ENCODE results near the gene G3BP1. TPM values are rescaled to one million over a fixed set of nuclear protein-coding genes. Genes with fewer than 3 reads are reported as not detected.

Gene G3BP1
- total RNA-seq, 2 experiments from 2014 or later, result 253 to 280 TPM

GRCh38 chr5:151739939-151740335, 31.8 kb upstream of the G3BP1 start:
- POLR2A ChIA-PET, result interaction anchor here (1.6 kb wide), 1 partner anchor 32 kb away, joined by 5 read pairs; the partner anchor contains the start of gene G3BP1
- peaks cover 12% of the 10 kb centered on the region for H3K36me3 Mint-ChIP-seq (ENCODE audit: low read depth)

GRCh38 chr5:151740336-151740942, 31.3 kb upstream of the G3BP1 start:
- Mint-ChIP-seq H3K4me3 (no peak overlapping the region), H3K27ac (no peak overlapping the region), H3K4me1 (peaks cover 14% of the 10 kb centered on the region), H3K9me3 (ENCODE audit: low read depth) (no peaks in the 10 kb centered on the region), H3K36me3 (ENCODE audit: low read depth) (peaks cover 15% of the 10 kb centered on the region), H3K27me3 (no peaks in the 10 kb centered on the region)
- CTCF ChIA-PET, result interaction anchor here (0.6 to 4.5 kb wide), 24 partner anchors 8 to 1095 kb away, joined by 3 to 45 read pairs (median 4); partner anchors contain the start of genes G3BP1 and SLC36A1
- ATAC-seq (peak; percentile 72), DNase-seq (peak; percentile 65)
- intact Hi-C loops (cut with DNase I, micrococcal nuclease), result loop anchor here (1.0 kb wide), 3 partner anchors 31 to 293 kb away; partner anchors contain the start of genes G3BP1 (in 1 of the 2) and SLC36A1 (in 1 of the 2)
- POLR2A ChIA-PET, result interaction anchor here (1.6 kb wide), 1 partner anchor 32 kb away, joined by 5 read pairs; the partner anchor contains the start of gene G3BP1

More at GRCh38 chr5:151739939-151740335, 31.8 kb upstream of the G3BP1 start:
- H3K27ac Mint-ChIP-seq, result no peak overlapping the region
- DNase-seq (no peak), ATAC-seq (no peak)
- CTCF ChIA-PET, result interaction anchor here (0.6 to 4.5 kb wide), 18 partner anchors 9 to 1095 kb away, joined by 3 to 45 read pairs (median 4); partner anchors contain the start of gene G3BP1
- H3K27me3 Mint-ChIP-seq, result no peaks in the 10 kb centered on the region
- intact Hi-C loops (cut with DNase I, micrococcal nuclease), result loop anchor here (1.0 kb wide), 3 partner anchors 31 to 293 kb away; partner anchors contain the start of genes G3BP1 (in 1 of the 2) and SLC36A1 (in 1 of the 2)
- H3K4me1 Mint-ChIP-seq, result peaks cover 9% of the 10 kb centered on the region
- no peak overlapping the region for H3K4me3 Mint-ChIP-seq
- H3K9me3 Mint-ChIP-seq (ENCODE audit: low read depth), result no peaks in the 10 kb centered on the region

GRCh38 chr5:151740958-151741373, 30.8 kb upstream of the G3BP1 start:
- Mint-ChIP-seq H3K4me1 (peaks cover 18% of the 10 kb centered on the region), H3K4me3 (no peak overlapping the region), H3K36me3 (ENCODE audit: low read depth) (peaks cover 15% of the 10 kb centered on the region), H3K27me3 (no peaks in the 10 kb centered on the region), H3K9me3 (ENCODE audit: low read depth) (no peaks in the 10 kb centered on the region), H3K27ac (no peak overlapping the region)
- ATAC-seq, result no peak
- CTCF ChIA-PET, result interaction anchor here (0.6 to 4.5 kb wide), 18 partner anchors 8 to 321 kb away, joined by 3 to 45 read pairs (median 4); partner anchors contain the start of gene SLC36A1
- DNase-seq, result no peak
- intact Hi-C loops (cut with DNase I, micrococcal nuclease), result loop anchor here (1.0 kb wide), 3 partner anchors 30 to 294 kb away; partner anchors contain the start of genes G3BP1 (in 1 of the 2) and SLC36A1 (in 1 of the 2)
- POLR2A ChIA-PET, result no interaction called here

- Mint-ChIP-seq H3K4me3 (no peak overlapping the region), H3K9me3 (ENCODE audit: low read depth) (no peaks in the 10 kb centered on the region), H3K27ac (no peak overlapping the region), H3K4me1 (peaks cover 25% of the 10 kb centered on the region), H3K27me3 (no peaks in the 10 kb centered on the region), H3K36me3 (ENCODE audit: low read depth) (peaks cover 16% of the 10 kb centered on the region)
- ATAC-seq (no peak), DNase-seq (no peak)
- intact Hi-C loops (cut with DNase I, micrococcal nuclease), result no loop called here
- ChIA-PET CTCF (interaction anchor here (0.7 to 4.5 kb wide), 11 partner anchors 7 to 89 kb away, joined by 3 to 45 read pairs (median 4); no protein-coding TSS in a partner anchor), POLR2A (no interaction called here)
Measured at GRCh38 chr5:151741678-151742423, 29.9 kb upstream of the G3BP1 start.

GRCh38 chr5:151742870-151743294, 28.9 kb upstream of the G3BP1 start:
- CTCF ChIA-PET, result interaction anchor here (0.5 to 1.6 kb wide), 4 partner anchors 28 to 84 kb away, joined by 3 to 4 read pairs (median 4); no protein-coding TSS in a partner anchor
- H3K4me3 Mint-ChIP-seq, result no peak overlapping the region
- intact Hi-C loops (cut with DNase I, micrococcal nuclease), result no loop called here
- ATAC-seq, result no peak
- no peaks in the 10 kb centered on the region for H3K27me3 Mint-ChIP-seq
- H3K9me3 Mint-ChIP-seq (ENCODE audit: low read depth), result no peaks in the 10 kb centered on the region
- POLR2A ChIA-PET, result no interaction called here
- DNase-seq, result no peak
- H3K36me3 Mint-ChIP-seq (ENCODE audit: low read depth), result peaks cover 16% of the 10 kb centered on the region
- no peak overlapping the region for H3K27ac Mint-ChIP-seq
- peaks cover 27% of the 10 kb centered on the region for H3K4me1 Mint-ChIP-seq

GRCh38 chr5:151743530-151743929, 28.2 kb upstream of the G3BP1 start:
- H3K36me3 Mint-ChIP-seq (ENCODE audit: low read depth), result peaks cover 16% of the 10 kb centered on the region
- ATAC-seq, result no peak
- ChIA-PET CTCF (interaction anchor here (1.2 to 1.4 kb wide), 2 partner anchors 28 to 85 kb away, joined by 3 to 5 read pairs; partner anchors contain the start of gene G3BP1), POLR2A (no interaction called here)
- no peaks in the 10 kb centered on the region for H3K27me3 Mint-ChIP-seq
- intact Hi-C loops (cut with DNase I, micrococcal nuclease), result no loop called here
- no peak for DNase-seq
- H3K27ac Mint-ChIP-seq, result no peak overlapping the region
- peaks cover 27% of the 10 kb centered on the region for H3K4me1 Mint-ChIP-seq
- no peak overlapping the region for H3K4me3 Mint-ChIP-seq
- H3K9me3 Mint-ChIP-seq (ENCODE audit: low read depth), result no peaks in the 10 kb centered on the region

- ATAC-seq (peak; percentile 63), DNase-seq (peak; percentile 59)
- Mint-ChIP-seq H3K4me3 (no peak overlapping the region), H3K36me3 (ENCODE audit: low read depth) (peaks cover 17% of the 10 kb centered on the region), H3K4me1 (peaks cover 32% of the 10 kb centered on the region), H3K27ac (peak overlapping the region; percentile 3), H3K27me3 (no peaks in the 10 kb centered on the region), H3K9me3 (ENCODE audit: low read depth) (no peaks in the 10 kb centered on the region)
- intact Hi-C loops (cut with DNase I, micrococcal nuclease), result no loop called here
- CTCF ChIA-PET, result interaction anchor here (0.6 to 2.2 kb wide), 3 partner anchors 86 to 154 kb away, joined by 3 to 5 read pairs (median 3); partner anchors contain the start of gene FAT2
- POLR2A ChIA-PET, result no interaction called here
Measured at GRCh38 chr5:151745071-151745705, 26.6 kb upstream of the G3BP1 start.

- DNase-seq (no peak), ATAC-seq (no peak)
- intact Hi-C loops (cut with DNase I, micrococcal nuclease), result no loop called here
- no peak overlapping the region for H3K4me3 Mint-ChIP-seq
- ChIA-PET POLR2A (interaction anchor here (0.6 kb wide), 1 partner anchor 18 kb away, joined by 9 read pairs; no protein-coding TSS in a partner anchor), CTCF (interaction anchor here (1.5 kb wide), 1 partner anchor 9 kb away, joined by 7 read pairs; no protein-coding TSS in a partner anchor)
- no peaks in the 10 kb centered on the region for H3K9me3 Mint-ChIP-seq (ENCODE audit: low read depth)
- no peaks in the 10 kb centered on the region for H3K27me3 Mint-ChIP-seq
- H3K4me1 Mint-ChIP-seq, result peaks cover 36% of the 10 kb centered on the region
- peak overlapping the region; percentile 81 for H3K27ac Mint-ChIP-seq
- H3K36me3 Mint-ChIP-seq (ENCODE audit: low read depth), result peaks cover 14% of the 10 kb centered on the region
Measured at GRCh38 chr5:151750121-151750520, 21.6 kb upstream of the G3BP1 start.

- no peak for ATAC-seq
- peaks cover 11% of the 10 kb centered on the region for H3K36me3 Mint-ChIP-seq (ENCODE audit: low read depth)
Measured at GRCh38 chr5:151751091-151751490, 20.7 kb upstream of the G3BP1 start.

GRCh38 chr5:151751593-151751992, 20.2 kb upstream of the G3BP1 start:
- Mint-ChIP-seq H3K9me3 (ENCODE audit: low read depth) (no peaks in the 10 kb centered on the region), H3K27me3 (no peaks in the 10 kb centered on the region), H3K4me1 (peaks cover 37% of the 10 kb centered on the region), H3K4me3 (no peak overlapping the region), H3K27ac (no peak overlapping the region), H3K36me3 (ENCODE audit: low read depth) (peaks cover 11% of the 10 kb centered on the region)
- DNase-seq, result no peak
- POLR2A ChIA-PET, result no interaction called here
- intact Hi-C loops (cut with DNase I, micrococcal nuclease), result no loop called here
- no peak for ATAC-seq
- CTCF ChIA-PET, result interaction anchor here (1.4 to 2.5 kb wide), 3 partner anchors 11 to 304 kb away, joined by 3 to 15 read pairs (median 4); partner anchors contain the start of gene SLC36A1

More at GRCh38 chr5:151751091-151751490, 20.7 kb upstream of the G3BP1 start:
- intact Hi-C loops (cut with DNase I, micrococcal nuclease), result no loop called here
- CTCF ChIA-PET, result interaction anchor here (0.6 to 1.7 kb wide), 3 partner anchors 11 to 304 kb away, joined by 3 to 4 read pairs (median 3); partner anchors contain the start of gene SLC36A1
- H3K4me1 Mint-ChIP-seq, result peaks cover 37% of the 10 kb centered on the region
- H3K27me3 Mint-ChIP-seq, result no peaks in the 10 kb centered on the region
- no peak for DNase-seq
- POLR2A ChIA-PET, result no interaction called here
- H3K27ac Mint-ChIP-seq, result no peak overlapping the region
- no peak overlapping the region for H3K4me3 Mint-ChIP-seq
- H3K9me3 Mint-ChIP-seq (ENCODE audit: low read depth), result no peaks in the 10 kb centered on the region
